ENCODE data around the gene DVL2. TPM values are rescaled to one million over a fixed set of nuclear protein-coding genes. Genes with fewer than 3 reads are reported as not detected.
A peak's percentile ranks its signal among the peaks of the same experiment; 100 is the strongest.

DVL2 gene
- total and polyA plus RNA-seq, 8 donors: 12.1 to 114 (median 17.4) TPM

- WGBS, 5 donors: 92 to 97% (median 96%) methylated on average over 16 to 19 of the region's 19 CpGs
- intact Hi-C loops (cut with DNase I; ENCODE audit: low total_unique reads): no loop called here
- no peaks in the 10 kb centered on the region for H3K27me3 ChIP-seq
- no peaks in the 10 kb centered on the region for H3K9me3 ChIP-seq
- H3K36me3 ChIP-seq: peaks cover 53 to 62% (median 62%) of the 10 kb centered on the region in 4 donors
- DNase-seq: no peak
- H3K4me1 ChIP-seq: peaks cover 18 to 43% (median 30%) of the 10 kb centered on the region in 4 donors
- H3K27ac ChIP-seq: no peak overlapping the region
- H3K4me3 ChIP-seq: no peak overlapping the region
- no peak for TF ChIP-seq CTCF (IDR thresholded peaks at IDR 0.05)
- no peak for TF ChIP-seq POLR2A (IDR thresholded peaks at IDR 0.05)
- no peak for TF ChIP-seq EP300 (IDR thresholded peaks at IDR 0.05)
- TF ChIP-seq POLR2AphosphoS5 (IDR thresholded peaks at IDR 0.05): no peak
Observed at GRCh38 chr17:7229504-7229903, 4.8 kb downstream of the DVL2 start.

GRCh38 chr17:7228920-7229319, 5.4 kb downstream of the DVL2 start:
- no peaks in the 10 kb centered on the region for H3K27me3 ChIP-seq
- no peak overlapping the region for H3K4me3 ChIP-seq
- H3K4me1 ChIP-seq: peaks cover 18 to 48% (median 29%) of the 10 kb centered on the region in 4 donors
- intact Hi-C loops (cut with DNase I; ENCODE audit: low total_unique reads): no loop called here
- peaks cover 58 to 68% (median 68%) of the 10 kb centered on the region in 4 donors for H3K36me3 ChIP-seq
- no peak for TF ChIP-seq POLR2A (IDR thresholded peaks at IDR 0.05)
- TF ChIP-seq CTCF (IDR thresholded peaks at IDR 0.05): no peak
- TF ChIP-seq EP300 (IDR thresholded peaks at IDR 0.05): no peak
- TF ChIP-seq POLR2AphosphoS5 (IDR thresholded peaks at IDR 0.05): no peak
- no peaks in the 10 kb centered on the region for H3K9me3 ChIP-seq
- WGBS, 5 donors: 87 to 92% (median 88%) methylated on average over 10 to 14 of the region's 14 CpGs
- no peak overlapping the region for H3K27ac ChIP-seq
- DNase-seq: no peak

GRCh38 chr17:7226721-7227710, 7.3 kb downstream of the DVL2 start:
- H3K27ac ChIP-seq: peak overlapping the region in 1 of 5 donors; percentile 48
- no peak for TF ChIP-seq EP300 (IDR thresholded peaks at IDR 0.05)
- no peak for TF ChIP-seq CTCF (IDR thresholded peaks at IDR 0.05)
- TF ChIP-seq POLR2A (IDR thresholded peaks at IDR 0.05): no peak
- TF ChIP-seq POLR2AphosphoS5 (IDR thresholded peaks at IDR 0.05): no peak
- peaks cover 3 to 42% (median 19%) of the 10 kb centered on the region in 4 donors for H3K4me1 ChIP-seq
- H3K9me3 ChIP-seq: no peaks in the 10 kb centered on the region
- no peaks in the 10 kb centered on the region for H3K27me3 ChIP-seq
- intact Hi-C loops (cut with DNase I; ENCODE audit: low total_unique reads): no loop called here
- DNase-seq: no peak
- 90 to 95% (median 92%) methylated on average over 26 to 31 of the region's 31 CpGs for WGBS, 5 donors
- peaks cover 77 to 87% (median 87%) of the 10 kb centered on the region in 4 donors for H3K36me3 ChIP-seq
- H3K4me3 ChIP-seq: no peak overlapping the region

DNA sequence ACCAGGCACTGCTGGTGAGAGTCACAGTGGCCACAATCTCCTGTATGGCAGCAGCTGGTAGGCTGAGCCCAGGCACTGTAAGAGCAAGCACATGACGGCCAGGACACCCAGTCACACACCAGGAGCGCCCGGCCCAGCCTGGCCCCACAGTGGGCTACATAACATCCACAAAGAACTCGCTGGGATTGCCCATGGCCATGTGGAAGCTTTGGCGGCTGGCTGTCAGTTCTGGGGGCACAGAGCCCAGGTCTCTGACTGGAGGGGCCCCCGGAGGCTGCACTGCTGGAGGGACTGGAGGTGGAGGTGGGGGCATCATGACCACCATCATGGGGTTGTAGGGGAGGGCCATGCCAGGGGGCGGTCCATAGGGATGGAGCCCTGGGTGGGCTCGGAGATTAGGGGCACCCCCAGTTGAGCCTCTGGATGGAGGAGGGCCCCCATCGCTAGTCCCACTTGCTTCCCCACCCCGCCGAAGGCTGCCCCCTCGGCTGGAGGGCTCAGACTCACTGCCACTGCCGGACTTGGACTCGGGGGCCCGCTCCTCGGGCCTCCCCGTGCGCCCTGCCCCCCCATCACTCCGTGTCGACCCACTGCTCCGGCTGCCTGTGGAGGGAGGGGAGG, 8.5 kb downstream of the DVL2 start:
- Histone ChIP-seq H3K4me3 (no peak overlapping the region), H3K36me3 (peaks cover 83 to 98% (median 97%) of the 10 kb centered on the region in 4 donors), H3K27ac (peak overlapping the region in 2 of 5 donors; percentile 36 to 48), H3K9me3 (no peaks in the 10 kb centered on the region), H3K27me3 (no peaks in the 10 kb centered on the region), H3K4me1 (peaks cover 12 to 42% (median 22%) of the 10 kb centered on the region in 4 donors)
- TF ChIP-seq POLR2A (IDR thresholded peaks at IDR 0.05) (no peak), EP300 (IDR thresholded peaks at IDR 0.05) (no peak), POLR2AphosphoS5 (IDR thresholded peaks at IDR 0.05) (no peak), CTCF (IDR thresholded peaks at IDR 0.05) (no peak)
- intact Hi-C loops (cut with DNase I; ENCODE audit: low total_unique reads): no loop called here
- no peak for DNase-seq
- WGBS, 5 donors: 72 to 84% (median 75%) methylated on average over 14 to 21 of the region's 21 CpGs

Data from stomach (tissue), 9 donors.